Measurements from ENCODE around the gene ITGA1. TPM values are rescaled to one million over a fixed set of nuclear protein-coding genes. Genes with fewer than 3 reads are reported as not detected.
"Not testable (repeated sequence)": the region's sequence is repeated elsewhere in the genome, so short reads cannot be mapped to it uniquely, and the experiment has no call there.

ITGA1 gene
- total RNA-seq, 1 experiment from 2014 or later, result 27.4 TPM

- H3K4me3 ChIP-seq, result peak overlapping the region; percentile 14
- no peaks in the 10 kb centered on the region for H3K36me3 ChIP-seq
- H3K9me3 ChIP-seq (replicated peaks), result no peaks in the 10 kb centered on the region
- peak overlapping the region; percentile 66 for H3K27ac ChIP-seq
- peaks cover 45% of the 10 kb centered on the region for H3K4me1 ChIP-seq (replicated peaks)
- no peaks in the 10 kb centered on the region for H3K27me3 ChIP-seq (replicated peaks)
- peak; percentile 52 for DNase-seq (ENCODE audit: low read depth in 1 of 2, low spot score in 2 of 2)
These were observed 49.4 kb downstream of the ITGA1 start for GRCh38 chr5:52837068-52837467.

GRCh38 chr5:52837591-52838001, 49.9 kb downstream of the ITGA1 start:
- no peaks in the 10 kb centered on the region for H3K36me3 ChIP-seq
- H3K4me3 ChIP-seq, result peak overlapping the region; percentile 14; the same call in 1 of the 2 replicates
- H3K27ac ChIP-seq, result peak overlapping the region; percentile 66
- no peaks in the 10 kb centered on the region for H3K9me3 ChIP-seq (replicated peaks)
- DNase-seq (ENCODE audit: low read depth in 1 of 2, low spot score in 2 of 2), result peak in 1 of 2 experiments; percentile 70
- H3K27me3 ChIP-seq (replicated peaks), result no peaks in the 10 kb centered on the region
- H3K4me1 ChIP-seq (replicated peaks), result peaks cover 45% of the 10 kb centered on the region

- no peaks in the 10 kb centered on the region for H3K27me3 ChIP-seq (replicated peaks)
- H3K4me3 ChIP-seq, result no peak overlapping the region
- peaks cover 45% of the 10 kb centered on the region for H3K4me1 ChIP-seq (replicated peaks)
- peak overlapping the region; percentile 66 for H3K27ac ChIP-seq
- no peaks in the 10 kb centered on the region for H3K36me3 ChIP-seq
- H3K9me3 ChIP-seq (replicated peaks), result no peaks in the 10 kb centered on the region
- DNase-seq (ENCODE audit: low read depth in 1 of 2, low spot score in 2 of 2), result peak; percentile 66 to 79
These were observed 50.8 kb downstream of the ITGA1 start for GRCh38 chr5:52838326-52839015.

- H3K4me1 ChIP-seq (replicated peaks), result peaks cover 49% of the 10 kb centered on the region
- no peaks in the 10 kb centered on the region for H3K9me3 ChIP-seq (replicated peaks)
- H3K36me3 ChIP-seq, result no peaks in the 10 kb centered on the region
- DNase-seq (ENCODE audit: low read depth in 1 of 2, low spot score in 2 of 2), result no peak
- H3K4me3 ChIP-seq, result no peak overlapping the region
- H3K27ac ChIP-seq, result peak overlapping the region; percentile 66
- no peaks in the 10 kb centered on the region for H3K27me3 ChIP-seq (replicated peaks)
These were observed 51.6 kb downstream of the ITGA1 start for GRCh38 chr5:52839285-52839684.

DNA sequence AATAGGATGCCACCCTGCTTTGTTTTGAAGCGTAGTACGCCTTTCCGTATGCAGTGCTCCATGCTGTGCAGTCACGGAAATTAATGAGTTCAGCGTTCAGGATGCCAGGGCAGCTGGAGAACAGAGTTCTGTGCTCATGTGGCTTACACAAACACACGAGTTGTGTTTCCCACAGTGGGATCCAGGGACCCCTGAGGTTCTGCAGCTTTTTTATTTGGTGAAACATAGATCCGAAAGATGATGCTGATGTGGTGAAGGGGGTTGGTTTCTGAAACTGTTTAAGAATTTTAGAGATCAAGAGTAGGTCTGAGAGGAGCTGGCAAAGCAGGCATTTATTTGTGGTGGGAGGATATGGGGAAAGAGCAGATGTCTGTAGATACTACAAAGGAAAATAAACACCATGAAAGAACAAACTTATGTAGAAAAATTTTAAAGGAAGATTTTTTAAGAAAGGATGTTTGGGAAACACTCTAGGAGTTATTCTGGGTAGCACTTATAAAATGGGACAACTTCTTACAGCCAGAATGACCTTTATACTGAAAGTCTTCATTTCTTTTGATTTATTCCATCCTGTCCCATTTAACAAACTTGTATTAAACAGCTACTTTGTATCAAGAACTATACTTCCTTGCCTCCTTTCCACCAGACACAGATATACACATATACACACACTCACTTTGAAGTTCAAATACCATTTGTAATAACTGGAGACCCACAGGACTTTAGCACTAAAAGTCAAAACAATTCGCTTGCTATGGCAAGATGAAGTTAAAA, 52.7 kb downstream of the ITGA1 start:
- Histone ChIP-seq H3K36me3 (no peaks in the 10 kb centered on the region), H3K9me3 (replicated peaks) (no peaks in the 10 kb centered on the region), H3K27ac (peak overlapping the region; percentile 22), H3K4me1 (replicated peaks) (peaks cover 61% of the 10 kb centered on the region), H3K27me3 (replicated peaks) (no peaks in the 10 kb centered on the region), H3K4me3 (no peak overlapping the region)
- DNase-seq (ENCODE audit: low read depth in 1 of 2, low spot score in 2 of 2), result peak in 1 of 2 experiments; percentile 51

GRCh38 chr5:52841114-52841513, 53.4 kb downstream of the ITGA1 start:
- no peak for DNase-seq (ENCODE audit: low read depth in 1 of 2, low spot score in 2 of 2)
- H3K36me3 ChIP-seq, result no peaks in the 10 kb centered on the region
- no peak overlapping the region for H3K27ac ChIP-seq
- H3K9me3 ChIP-seq (replicated peaks), result no peaks in the 10 kb centered on the region
- no peak overlapping the region for H3K4me3 ChIP-seq
- no peaks in the 10 kb centered on the region for H3K27me3 ChIP-seq (replicated peaks)
- H3K4me1 ChIP-seq (replicated peaks), result peaks cover 67% of the 10 kb centered on the region

- Histone ChIP-seq H3K27me3 (replicated peaks) (no peaks in the 10 kb centered on the region), H3K27ac (no peak overlapping the region), H3K4me3 (no peak overlapping the region), H3K36me3 (no peaks in the 10 kb centered on the region), H3K4me1 (replicated peaks) (peaks cover 67% of the 10 kb centered on the region), H3K9me3 (replicated peaks) (no peaks in the 10 kb centered on the region)
- no peak for DNase-seq (ENCODE audit: low read depth in 1 of 2, low spot score in 2 of 2)
These were observed 54.4 kb downstream of the ITGA1 start for GRCh38 chr5:52842111-52842510.

DNA sequence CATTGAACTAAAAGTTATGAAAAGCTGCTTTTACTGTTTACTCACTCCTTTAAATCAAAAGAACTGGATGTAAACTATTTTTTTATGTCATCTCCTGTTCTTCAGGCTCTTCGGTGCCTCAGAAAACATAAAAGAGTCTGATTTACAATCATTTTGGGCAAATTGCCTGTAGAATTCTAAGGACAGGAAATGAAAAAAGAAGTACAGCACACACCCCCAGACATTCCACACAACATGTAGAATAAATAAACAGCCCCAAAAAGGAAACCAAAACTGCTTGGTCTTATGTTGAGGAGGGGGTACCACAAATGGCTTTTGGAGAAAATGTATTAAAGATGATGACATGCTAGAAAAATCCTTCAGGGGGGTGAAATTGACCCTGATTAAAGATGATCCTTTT, 57.2 kb downstream of the ITGA1 start:
- Histone ChIP-seq H3K9me3 (replicated peaks) (no peaks in the 10 kb centered on the region), H3K4me3 (no peak overlapping the region), H3K27me3 (replicated peaks) (no peaks in the 10 kb centered on the region), H3K36me3 (no peaks in the 10 kb centered on the region), H3K27ac (peak overlapping the region; percentile 46; the same call in 1 of the 2 replicates), H3K4me1 (replicated peaks) (peaks cover 41% of the 10 kb centered on the region)
- DNase-seq (ENCODE audit: low read depth in 1 of 2, low spot score in 2 of 2), result peak in 1 of 2 experiments; percentile 72

- Histone ChIP-seq H3K9me3 (replicated peaks) (no peaks in the 10 kb centered on the region), H3K4me1 (replicated peaks) (peaks cover 29% of the 10 kb centered on the region), H3K27me3 (replicated peaks) (no peaks in the 10 kb centered on the region), H3K36me3 (no peaks in the 10 kb centered on the region), H3K27ac (no peak overlapping the region), H3K4me3 (no peak overlapping the region)
- DNase-seq (ENCODE audit: low read depth in 1 of 2, low spot score in 2 of 2), result no peak
These were observed 58.6 kb downstream of the ITGA1 start for GRCh38 chr5:52846182-52846842.

DNA sequence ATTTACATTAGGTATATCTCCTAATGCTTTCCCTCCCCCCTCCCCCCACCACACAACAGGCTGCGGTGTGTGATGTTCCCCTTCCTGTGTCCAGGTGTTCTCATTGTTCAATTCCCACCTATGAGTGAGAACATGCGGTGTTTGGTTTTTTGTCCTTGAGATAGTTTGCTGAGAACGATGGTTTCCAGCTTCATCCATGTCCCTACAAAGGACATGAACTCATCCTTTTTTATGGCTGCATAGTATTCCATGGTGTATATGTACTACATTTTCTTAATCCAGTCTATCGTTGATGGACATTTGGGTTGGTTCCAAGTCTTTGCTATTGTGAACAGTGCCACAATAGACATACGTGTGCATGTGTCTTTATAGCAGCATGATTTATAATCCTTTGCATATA, 61.0 kb downstream of the ITGA1 start:
- DNase-seq (ENCODE audit: low read depth in 1 of 2, low spot score in 2 of 2), result not testable (repeated sequence)

GRCh38 chr5:52849544-52849943, 61.8 kb downstream of the ITGA1 start:
- H3K9me3 ChIP-seq (replicated peaks), result no peaks in the 10 kb centered on the region
- peaks cover 23% of the 10 kb centered on the region for H3K4me1 ChIP-seq (replicated peaks)

More for the DNA sequence above, 61.0 kb downstream of the ITGA1 start:
- H3K36me3 ChIP-seq; H3K27me3 ChIP-seq (replicated peaks); H3K9me3 ChIP-seq (replicated peaks); H3K4me3 ChIP-seq; H3K27ac ChIP-seq: not testable (repeated sequence)
- H3K4me1 ChIP-seq (replicated peaks), result peaks cover 29% of the 10 kb centered on the region

GRCh38 chr5:52853650-52854049, 65.9 kb downstream of the ITGA1 start:
- H3K4me1 ChIP-seq (replicated peaks), result peaks cover 10% of the 10 kb centered on the region; the same call in 1 of the 2 replicates
- H3K36me3 ChIP-seq, result no peaks in the 10 kb centered on the region
- H3K9me3 ChIP-seq (replicated peaks), result no peaks in the 10 kb centered on the region
- H3K27me3 ChIP-seq (replicated peaks), result no peaks in the 10 kb centered on the region
- no peak for DNase-seq (ENCODE audit: low read depth in 1 of 2, low spot score in 2 of 2)
- no peak overlapping the region for H3K4me3 ChIP-seq
- H3K27ac ChIP-seq, result no peak overlapping the region

More at GRCh38 chr5:52849544-52849943, 61.8 kb downstream of the ITGA1 start:
- Histone ChIP-seq H3K36me3 (no peaks in the 10 kb centered on the region), H3K4me3 (no peak overlapping the region), H3K27ac (no peak overlapping the region), H3K27me3 (replicated peaks) (no peaks in the 10 kb centered on the region)
- DNase-seq (ENCODE audit: low read depth in 1 of 2, low spot score in 2 of 2), result no peak

GRCh38 chr5:52854301-52854700, 66.6 kb downstream of the ITGA1 start:
- H3K4me3 ChIP-seq, result no peak overlapping the region
- H3K27me3 ChIP-seq (replicated peaks), result no peaks in the 10 kb centered on the region
- no peak overlapping the region for H3K27ac ChIP-seq
- DNase-seq (ENCODE audit: low read depth in 1 of 2, low spot score in 2 of 2), result no peak
- H3K4me1 ChIP-seq (replicated peaks), result peaks cover 15% of the 10 kb centered on the region
- no peaks in the 10 kb centered on the region for H3K36me3 ChIP-seq
- no peaks in the 10 kb centered on the region for H3K9me3 ChIP-seq (replicated peaks)

GRCh38 chr5:52854949-52855348, 67.2 kb downstream of the ITGA1 start:
- H3K27ac ChIP-seq, result no peak overlapping the region

More at GRCh38 chr5:52854949-52855348, 67.2 kb downstream of the ITGA1 start:
- Histone ChIP-seq H3K9me3 (replicated peaks) (no peaks in the 10 kb centered on the region), H3K36me3 (no peaks in the 10 kb centered on the region), H3K4me1 (replicated peaks) (peaks cover 22% of the 10 kb centered on the region), H3K27me3 (replicated peaks) (no peaks in the 10 kb centered on the region), H3K4me3 (no peak overlapping the region)
- DNase-seq (ENCODE audit: low read depth in 1 of 2, low spot score in 2 of 2), result no peak
